ENCODE results near the gene TATDN2.

The TATDN2 gene

DNA sequence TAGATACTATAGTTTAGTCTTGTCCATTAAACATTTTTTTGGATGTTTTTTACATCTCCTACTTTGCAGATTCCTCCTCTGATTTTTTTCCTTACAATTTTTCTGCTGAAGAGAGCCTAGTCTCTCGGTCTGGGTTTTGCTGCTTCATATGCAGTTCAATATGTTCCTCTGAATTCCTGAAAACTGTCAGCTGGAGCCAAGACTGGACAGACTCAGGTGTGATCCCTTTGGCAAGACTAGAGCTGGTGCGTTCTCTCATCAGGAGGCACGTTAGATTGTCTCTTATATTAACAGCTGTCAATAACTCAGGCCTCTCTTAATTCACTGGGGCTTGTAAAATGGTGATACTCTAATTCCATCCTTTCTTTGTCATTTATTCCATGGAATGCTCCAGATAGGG lies 57.9 kb downstream of the TATDN2 start:
- no peak overlapping the region for H3K27ac ChIP-seq
- TF ChIP-seq, protein P1, sequence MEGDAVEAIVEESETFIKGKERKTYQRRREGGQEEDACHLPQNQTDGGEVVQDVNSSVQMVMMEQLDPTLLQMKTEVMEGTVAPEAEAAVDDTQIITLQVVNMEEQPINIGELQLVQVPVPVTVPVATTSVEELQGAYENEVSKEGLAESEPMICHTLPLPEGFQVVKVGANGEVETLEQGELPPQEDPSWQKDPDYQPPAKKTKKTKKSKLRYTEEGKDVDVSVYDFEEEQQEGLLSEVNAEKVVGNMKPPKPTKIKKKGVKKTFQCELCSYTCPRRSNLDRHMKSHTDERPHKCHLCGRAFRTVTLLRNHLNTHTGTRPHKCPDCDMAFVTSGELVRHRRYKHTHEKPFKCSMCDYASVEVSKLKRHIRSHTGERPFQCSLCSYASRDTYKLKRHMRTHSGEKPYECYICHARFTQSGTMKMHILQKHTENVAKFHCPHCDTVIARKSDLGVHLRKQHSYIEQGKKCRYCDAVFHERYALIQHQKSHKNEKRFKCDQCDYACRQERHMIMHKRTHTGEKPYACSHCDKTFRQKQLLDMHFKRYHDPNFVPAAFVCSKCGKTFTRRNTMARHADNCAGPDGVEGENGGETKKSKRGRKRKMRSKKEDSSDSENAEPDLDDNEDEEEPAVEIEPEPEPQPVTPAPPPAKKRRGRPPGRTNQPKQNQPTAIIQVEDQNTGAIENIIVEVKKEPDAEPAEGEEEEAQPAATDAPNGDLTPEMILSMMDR (conservative IDR thresholded peaks at IDR 0.05): no peak

DNA sequence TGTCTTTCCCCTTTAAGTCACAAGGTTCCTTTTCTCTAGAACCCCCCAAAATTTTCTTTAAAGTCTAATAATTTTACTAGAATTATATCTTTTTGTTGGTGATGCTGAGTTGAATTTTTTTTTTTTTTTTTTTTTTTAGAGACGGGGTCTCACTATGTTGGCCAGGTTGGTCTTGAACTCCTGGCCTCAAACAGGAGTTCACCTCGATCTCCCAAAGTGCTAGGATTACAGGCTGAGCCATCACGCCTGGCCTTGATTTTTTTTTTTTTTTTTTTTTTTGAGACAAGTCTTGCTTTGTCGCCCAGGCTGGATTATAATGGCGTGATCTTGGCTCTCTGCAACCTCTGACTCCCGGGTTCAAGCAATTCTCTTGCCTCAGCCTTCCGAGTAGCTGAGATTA lies 60.4 kb downstream of the TATDN2 start:
- TF ChIP-seq, protein P1 (conservative IDR thresholded peaks at IDR 0.05): no peak
- no peak overlapping the region for H3K27ac ChIP-seq

DNA sequence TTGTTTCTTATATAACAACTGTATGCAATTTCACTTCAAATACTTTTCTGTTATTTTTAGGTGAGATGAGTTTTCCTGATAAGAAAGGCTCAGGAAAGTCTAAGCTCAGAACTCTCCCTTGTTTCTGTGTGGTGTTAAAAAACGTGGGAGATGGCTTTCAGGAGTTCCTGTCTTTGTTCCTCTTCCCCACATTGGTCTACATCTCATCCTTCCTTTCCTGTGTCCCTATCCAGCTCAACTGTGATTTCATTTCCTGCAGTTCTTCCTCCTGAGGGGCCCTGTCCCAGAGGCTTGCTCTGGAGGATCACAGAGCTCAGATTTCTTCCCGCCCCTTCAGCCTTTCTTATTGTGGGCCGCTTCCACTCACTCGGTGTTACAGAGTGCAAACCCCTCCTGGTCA lies 61.5 kb downstream of the TATDN2 start:
- TF ChIP-seq, protein P1 (conservative IDR thresholded peaks at IDR 0.05): no peak
- no peak overlapping the region for H3K27ac ChIP-seq

DNA sequence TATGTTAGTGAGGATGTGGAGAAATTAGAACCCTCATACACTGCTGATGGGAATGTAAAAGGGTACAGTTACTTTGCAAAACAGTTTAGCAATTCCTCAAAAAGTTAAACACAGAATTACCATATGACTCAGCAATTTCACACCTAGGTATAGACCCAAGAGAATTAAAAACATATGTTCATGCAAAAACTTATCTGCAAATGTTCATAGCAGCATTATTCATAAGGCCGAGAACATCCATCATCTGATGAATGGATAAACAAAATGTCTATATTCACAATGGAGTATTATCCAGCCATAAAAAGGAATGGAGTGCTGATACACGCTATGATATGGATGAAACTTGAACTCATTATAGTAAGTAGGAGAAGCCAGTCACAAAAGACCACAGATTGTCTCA lies 62.3 kb downstream of the TATDN2 start:
- TF ChIP-seq, protein P1 (conservative IDR thresholded peaks at IDR 0.05): no peak
- H3K27ac ChIP-seq: no peak overlapping the region

DNA sequence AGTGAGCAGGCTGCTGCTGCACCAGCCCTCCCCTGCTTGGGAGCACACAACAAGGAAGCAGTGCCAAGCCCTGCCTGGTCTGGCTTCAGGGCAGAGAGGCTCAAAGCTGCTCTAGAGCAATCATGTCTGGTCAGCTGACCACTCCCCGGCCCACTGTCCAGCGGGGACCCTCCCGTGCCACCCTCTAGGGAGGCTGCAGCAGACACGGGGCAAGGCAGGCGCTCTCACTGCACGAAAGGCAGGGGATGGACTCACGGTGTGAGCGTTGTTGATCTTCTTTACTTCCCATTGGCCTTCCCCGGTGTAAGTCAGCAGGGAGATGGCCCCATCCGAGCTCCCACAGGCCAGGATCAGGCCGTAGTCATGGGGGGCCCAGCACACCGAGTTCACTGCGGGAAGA lies 63.5 kb downstream of the TATDN2 start:
- TF ChIP-seq, protein P1 (conservative IDR thresholded peaks at IDR 0.05): no peak
- no peak overlapping the region for H3K27ac ChIP-seq

DNA sequence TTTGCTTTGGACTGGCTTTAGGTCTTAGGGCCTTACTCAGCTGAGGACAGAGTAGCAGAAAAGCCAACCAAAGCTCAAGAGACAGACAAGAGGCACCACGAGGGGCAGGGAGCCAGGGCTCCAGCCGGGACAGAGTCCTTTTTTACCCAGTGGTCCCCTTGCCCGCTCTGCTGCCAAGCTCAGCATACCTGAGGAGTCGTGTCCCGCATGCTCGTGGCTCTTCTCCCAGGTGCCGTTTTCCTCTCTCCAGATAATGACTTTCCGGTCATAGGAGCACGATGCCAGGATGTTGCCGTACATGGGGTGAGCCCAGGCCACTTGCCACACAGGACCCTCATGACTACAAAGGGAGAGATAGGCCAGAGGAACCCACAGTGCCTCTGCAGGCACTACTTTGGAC lies 64.1 kb downstream of the TATDN2 start:
- H3K27ac ChIP-seq: no peak overlapping the region
- TF ChIP-seq, protein P1 (conservative IDR thresholded peaks at IDR 0.05): no peak

DNA sequence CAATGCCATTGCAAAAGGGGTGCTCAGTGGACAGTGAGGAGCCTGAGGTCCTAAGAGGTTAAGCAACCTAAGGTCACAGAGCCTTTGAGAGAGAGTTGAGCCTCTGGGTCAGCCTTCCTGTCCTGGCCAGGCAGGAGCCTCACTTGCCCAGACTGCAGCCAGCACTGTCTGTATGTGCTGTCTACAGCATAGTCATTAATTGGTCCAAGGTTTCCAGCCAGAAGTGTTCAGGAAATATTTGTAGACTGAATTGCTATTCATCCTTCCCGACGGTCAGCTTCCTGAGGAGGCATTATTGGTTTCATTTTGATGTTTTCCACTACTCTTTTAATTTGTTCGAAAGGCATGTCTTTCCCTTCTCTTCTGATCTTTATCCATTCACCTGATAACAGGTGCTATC lies 64.6 kb downstream of the TATDN2 start:
- TF ChIP-seq, protein P1 (conservative IDR thresholded peaks at IDR 0.05): no peak
- H3K27ac ChIP-seq: no peak overlapping the region

DNA sequence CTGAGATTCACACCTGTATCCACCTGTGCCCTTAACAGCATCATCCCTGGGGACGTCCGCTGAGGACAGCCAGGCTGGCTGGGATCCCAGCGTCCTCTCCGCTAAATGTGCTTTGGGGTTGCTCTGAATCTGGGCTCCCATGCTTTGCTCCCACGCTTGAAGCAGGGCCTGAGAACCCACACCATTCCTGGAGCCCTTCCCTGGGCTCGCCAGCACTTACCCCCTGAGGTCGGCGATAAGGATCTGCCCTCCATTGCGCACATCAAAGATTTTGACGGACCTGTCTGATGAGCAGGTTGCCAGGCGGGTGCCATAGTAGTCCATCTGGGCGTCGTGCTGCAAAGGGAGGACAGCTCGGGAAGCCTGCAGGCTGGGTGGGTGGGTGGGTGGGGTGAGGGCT lies 66.8 kb downstream of the TATDN2 start:
- TF ChIP-seq, protein P1 (conservative IDR thresholded peaks at IDR 0.05): no peak
- H3K27ac ChIP-seq: no peak overlapping the region
